HL-60 (cell line): Measurements from ENCODE around the gene KCNE4.

ENCODE experiments used
- CTCF ChIP-seq: IDR thresholded peaks from one replicate; pipeline ENCODE4 v1.5.1; 2011; ENCODE audit warnings: low read length, control low read depth, inconsistent platforms; ENCODE audit not compliant: insufficient read depth
- SPI1 ChIP-seq: IDR thresholded peaks from 2 replicates; pipeline ENCODE4 v1.6.1; 2012; ENCODE audit warnings: low read depth, mild to moderate bottlenecking, borderline replicate concordance

DNA sequence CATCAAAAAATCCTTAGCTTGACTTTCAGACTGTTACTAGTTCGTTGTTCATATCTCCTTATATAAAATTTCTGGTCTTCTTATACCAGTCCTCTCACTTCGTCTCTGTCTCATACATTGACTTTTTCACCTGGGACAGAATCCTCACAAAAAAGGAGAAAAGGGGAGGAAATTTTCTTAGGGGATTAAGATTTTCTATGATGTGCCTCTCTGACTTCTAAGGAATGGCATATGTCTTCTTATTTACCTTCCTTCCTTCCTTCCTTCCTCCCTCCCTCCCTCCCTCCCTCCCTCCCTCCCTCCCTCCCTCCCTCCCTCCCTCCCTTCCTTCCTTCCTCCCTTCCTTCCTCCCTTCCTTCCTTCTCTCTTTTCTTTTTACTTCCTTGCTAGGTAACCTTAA lies 27.9 kb downstream of the KCNE4 start:
- TF ChIP-seq SPI1: no peak
- no peak for TF ChIP-seq CTCF
